Measurements from ENCODE around the gene RFX7.
A peak's percentile ranks its signal among the peaks of the same experiment; 100 is the strongest.

The RFX7 gene

GRCh38 chr15:56042982-56043980 is 200.4 kb downstream of the RFX7 start:
- peak; percentile 39 for DNase-seq

- no peak for DNase-seq
Measured at GRCh38 chr15:56042498-56042897, 201.2 kb downstream of the RFX7 start.

- DNase-seq = no peak
Measured at GRCh38 chr15:56042031-56042430, 201.6 kb downstream of the RFX7 start.

GRCh38 chr15:56040081-56041035 is 203.3 kb downstream of the RFX7 start:
- DNase-seq = peak; percentile 98

DNA sequence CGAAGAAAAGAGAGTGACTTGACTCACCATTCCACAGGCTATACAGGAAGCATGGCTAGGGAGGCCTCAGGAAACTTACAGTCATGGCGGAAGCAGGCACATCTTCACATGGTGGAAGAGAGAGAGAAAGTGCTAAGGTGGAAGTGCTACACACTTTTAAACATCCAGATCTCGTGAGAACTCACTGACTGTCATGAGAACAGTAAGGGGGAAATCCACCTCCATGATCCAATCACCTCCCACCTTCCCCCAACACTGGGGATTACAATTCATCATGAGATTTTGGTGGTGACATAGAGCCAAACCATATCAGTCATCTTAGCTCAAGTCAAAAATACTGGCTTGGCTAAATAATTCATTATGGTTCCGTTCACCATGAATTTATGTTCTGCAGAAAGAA is 205.0 kb downstream of the RFX7 start:
- no peak for DNase-seq

DNA sequence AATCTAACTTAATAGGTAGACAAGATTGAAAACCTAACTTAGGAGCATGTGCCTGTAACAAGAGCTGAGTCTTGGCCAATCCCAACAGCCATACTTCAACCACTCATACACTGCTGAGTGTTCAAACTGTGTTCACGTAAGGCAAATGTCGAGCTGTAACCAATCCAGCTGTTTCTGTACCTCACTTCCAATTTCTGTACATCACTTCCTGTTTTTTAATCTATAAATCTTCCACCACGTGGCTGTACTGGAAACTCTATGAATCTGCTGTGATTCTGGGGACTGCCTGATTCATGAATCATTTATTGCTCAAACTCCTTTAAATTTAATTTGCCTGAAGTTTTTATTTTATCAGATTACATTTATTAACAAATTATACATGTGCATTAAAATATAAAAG is 205.7 kb downstream of the RFX7 start:
- no peak for DNase-seq

Data from NCI-H226 (cell line).